Choroid plexus epithelial cell (primary cell): Measurements from ENCODE around the gene DIP2C.

ENCODE experiments used
- DNase-seq: peaks from one replicate; pipeline ENCODE4 v3.0.0-alpha.2; 2010; ENCODE audit warnings: low read depth
- H3K4me3 ChIP-seq: 2 replicates; pipeline ENCODE4 v1.5.1; 2011; ENCODE audit warnings: low read depth, mild to moderate bottlenecking, control low read depth, low read length, moderate library complexity
- CTCF ChIP-seq: conservative IDR thresholded peaks from 2 replicates; pipeline ENCODE4 v1.5.1; 2011; ENCODE audit warnings: low read depth, mild to moderate bottlenecking, control low read depth, inconsistent platforms, low read length, moderate library complexity

Gene DIP2C

GRCh38 chr10:443459-443858, 246.0 kb downstream of the DIP2C start:
- no peak for DNase-seq
- H3K4me3 ChIP-seq = no peak overlapping the region
- TF ChIP-seq CTCF = no peak

GRCh38 chr10:442209-442608, 247.3 kb downstream of the DIP2C start:
- no peak for TF ChIP-seq CTCF
- no peak for DNase-seq
- H3K4me3 ChIP-seq = no peak overlapping the region

GRCh38 chr10:441659-442058, 247.8 kb downstream of the DIP2C start:
- TF ChIP-seq CTCF = no peak
- no peak overlapping the region for H3K4me3 ChIP-seq
- no peak for DNase-seq

DNA sequence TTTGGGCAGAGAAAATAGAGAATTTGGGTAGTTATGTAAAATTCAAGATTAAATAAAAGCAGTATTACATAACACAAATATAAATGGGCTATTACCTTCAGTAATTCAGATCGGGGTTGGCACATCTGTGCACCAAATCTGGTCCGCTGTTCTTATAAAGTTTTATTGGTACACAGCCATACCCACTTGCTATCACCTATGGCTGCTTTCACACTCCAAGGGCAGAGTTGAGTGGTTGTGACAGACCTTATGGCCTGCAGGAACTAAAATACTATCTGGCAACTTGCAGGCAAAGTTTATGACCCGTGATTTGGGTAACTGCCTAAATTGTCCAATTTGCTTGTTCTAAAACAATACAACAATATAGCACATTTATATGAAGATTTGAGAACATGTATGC, 249.3 kb downstream of the DIP2C start:
- TF ChIP-seq CTCF = no peak
- no peak for DNase-seq
- H3K4me3 ChIP-seq = no peak overlapping the region

DNA sequence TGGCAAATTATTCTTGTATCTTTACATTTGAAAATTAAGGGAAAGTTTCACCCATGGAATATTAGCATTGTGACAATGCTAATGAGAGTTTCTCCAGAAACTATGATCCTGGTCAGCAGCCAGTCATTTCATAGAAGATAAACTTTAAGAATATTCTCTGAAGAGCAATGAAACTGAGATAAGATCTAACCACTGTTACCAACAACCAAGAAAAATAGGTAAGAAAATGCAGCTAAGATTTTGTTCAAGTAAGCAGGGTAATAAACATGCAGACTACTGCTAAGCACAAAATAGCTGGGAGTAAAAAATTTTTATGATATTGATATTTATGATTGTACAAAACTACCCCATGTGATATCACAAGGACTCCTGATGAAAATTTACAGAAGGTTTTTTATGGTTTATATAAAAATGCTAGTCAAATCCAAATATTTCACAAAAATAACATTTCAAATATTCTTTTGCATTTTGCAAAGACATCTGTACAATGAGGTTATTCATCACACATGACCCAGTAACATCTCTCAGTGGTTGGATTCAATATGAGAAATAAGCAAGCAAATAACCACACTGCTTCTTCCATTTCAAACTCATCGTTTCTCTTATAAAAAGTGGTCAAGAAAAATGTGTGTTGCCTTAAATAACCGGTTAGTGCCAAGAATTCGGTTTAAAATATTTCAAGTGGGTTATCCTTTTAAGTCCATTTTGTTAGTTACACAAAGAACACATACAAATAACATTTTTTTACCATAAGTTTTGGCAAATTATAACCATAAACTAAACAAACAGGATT, 251.6 kb downstream of the DIP2C start:
- DNase-seq = no peak
- no peak for TF ChIP-seq CTCF
- H3K4me3 ChIP-seq = no peak overlapping the region

GRCh38 chr10:436911-437665, 252.4 kb downstream of the DIP2C start:
- H3K4me3 ChIP-seq = no peak overlapping the region
- no peak for DNase-seq
- TF ChIP-seq CTCF = no peak
